Upper lobe of right lung (tissue), 1 donor: ENCODE data around the gene BMF. TPM values are rescaled to one million over a fixed set of nuclear protein-coding genes. Genes with fewer than 3 reads are reported as not detected.
"Not testable (repeated sequence)": the region's sequence is repeated elsewhere in the genome, so short reads cannot be mapped to it uniquely, and the experiment has no call there.

ENCODE experiments used
- ATAC-seq: fragments of 200-7000 bp; cut with Tn5 transposase; one replicate; pipeline ENCODE4 v1.9.1; 2020; ENCODE audit warnings: mild to moderate bottlenecking, moderate library complexity
- DNase-seq: peaks from one replicate; pipeline ENCODE4 v3.0.0-alpha.2; 2020
- H3K27ac ChIP-seq: fragments of 200-600 bp; one replicate; pipeline ENCODE4 v1.8.0; 2022
- H3K27me3 ChIP-seq: fragments of 200-600 bp; one replicate; pipeline ENCODE4 v1.8.0; 2022; ENCODE audit warnings: mild to moderate bottlenecking
- H3K36me3 ChIP-seq: fragments of 200-600 bp; one replicate; pipeline ENCODE4 v1.8.0; 2022
- H3K4me1 ChIP-seq: fragments of 200-600 bp; one replicate; pipeline ENCODE4 v1.8.0; 2022
- H3K4me3 ChIP-seq: fragments of 200-600 bp; one replicate; pipeline ENCODE4 v1.8.0; 2022; ENCODE audit warnings: mild to moderate bottlenecking
- H3K9me3 ChIP-seq: fragments of 200-600 bp; one replicate; pipeline ENCODE4 v1.8.0; 2022
- intact Hi-C: fragments of 100-400 bp; cut with DNase I; formaldehyde crosslinking; loops from one replicate; pipeline ENCODE4 v1.11.0; 2022
- total RNA-seq: library from RNA; stranded (reverse); fragmentation: NEBNext Ultra II Directional; extraction: Animal tissue kit (Norgen Biotek cat#: 25700); gene quantifications from one replicate; pipeline ENCODE4 v1.2.1, GENCODE V29; 2021
- TF ChIP-seq, protein P1 (sequence below): fragments of 200-600 bp; IDR thresholded peaks from one replicate; pipeline ENCODE4 v1.8.0; 2022; ENCODE audit warnings: antibody characterized with exemption
- donor health status: DM: no; HTN: yes; CAD: no; lungs with severe emphysema.

Gene BMF
- total RNA-seq, 1 donor from 2014 or later = 15.4 TPM

DNA sequence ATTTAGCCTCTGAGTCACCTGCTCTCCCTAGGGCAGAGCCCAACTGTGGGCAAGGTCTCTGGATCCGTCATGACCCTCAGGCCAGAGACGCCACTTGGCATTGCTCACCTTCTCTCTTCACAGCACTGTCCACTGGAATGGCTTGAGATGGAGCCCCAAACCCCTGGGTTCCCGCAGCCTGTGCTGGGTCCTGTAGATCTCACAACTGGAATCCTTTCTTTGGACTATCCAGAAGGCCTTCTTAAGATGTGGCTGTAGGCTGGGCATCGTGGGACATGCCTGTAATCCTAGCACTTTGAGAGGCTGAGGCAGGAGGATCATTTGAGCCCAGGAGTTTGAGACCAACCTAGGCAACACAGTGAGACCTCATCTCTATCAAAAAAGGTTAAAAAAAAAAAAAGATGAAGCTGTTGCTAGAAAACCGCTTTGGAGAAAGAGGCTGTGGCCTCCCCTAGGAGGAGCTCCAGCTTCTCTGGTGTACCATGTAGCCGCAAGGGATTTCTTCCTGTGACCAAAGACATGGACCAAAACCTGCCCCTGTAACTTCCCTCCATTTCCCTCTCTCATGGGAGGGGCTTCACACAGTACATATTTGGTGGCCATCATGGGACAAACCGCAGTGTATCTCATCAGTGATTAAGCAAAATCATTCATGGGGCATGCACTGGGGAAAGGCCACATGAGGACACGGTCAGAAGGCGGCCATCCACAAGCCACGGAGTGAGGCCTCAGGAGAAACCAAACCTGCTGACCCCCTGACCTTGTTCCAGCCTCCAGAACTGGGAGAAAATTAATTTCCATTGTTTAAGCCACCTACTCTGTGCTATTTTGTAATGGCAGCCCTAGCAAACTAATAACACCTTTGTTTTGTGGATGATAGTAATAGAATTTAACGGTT is 28.9 kb upstream of the BMF start:
- Histone ChIP-seq H3K27ac (no peak overlapping the region), H3K27me3 (no peaks in the 10 kb centered on the region), H3K4me1 (no peaks in the 10 kb centered on the region), H3K36me3 (no peaks in the 10 kb centered on the region), H3K4me3 (no peak overlapping the region), H3K9me3 (no peaks in the 10 kb centered on the region)
- intact Hi-C loops = no loop called here
- no peak for ATAC-seq
- TF ChIP-seq, protein P1, sequence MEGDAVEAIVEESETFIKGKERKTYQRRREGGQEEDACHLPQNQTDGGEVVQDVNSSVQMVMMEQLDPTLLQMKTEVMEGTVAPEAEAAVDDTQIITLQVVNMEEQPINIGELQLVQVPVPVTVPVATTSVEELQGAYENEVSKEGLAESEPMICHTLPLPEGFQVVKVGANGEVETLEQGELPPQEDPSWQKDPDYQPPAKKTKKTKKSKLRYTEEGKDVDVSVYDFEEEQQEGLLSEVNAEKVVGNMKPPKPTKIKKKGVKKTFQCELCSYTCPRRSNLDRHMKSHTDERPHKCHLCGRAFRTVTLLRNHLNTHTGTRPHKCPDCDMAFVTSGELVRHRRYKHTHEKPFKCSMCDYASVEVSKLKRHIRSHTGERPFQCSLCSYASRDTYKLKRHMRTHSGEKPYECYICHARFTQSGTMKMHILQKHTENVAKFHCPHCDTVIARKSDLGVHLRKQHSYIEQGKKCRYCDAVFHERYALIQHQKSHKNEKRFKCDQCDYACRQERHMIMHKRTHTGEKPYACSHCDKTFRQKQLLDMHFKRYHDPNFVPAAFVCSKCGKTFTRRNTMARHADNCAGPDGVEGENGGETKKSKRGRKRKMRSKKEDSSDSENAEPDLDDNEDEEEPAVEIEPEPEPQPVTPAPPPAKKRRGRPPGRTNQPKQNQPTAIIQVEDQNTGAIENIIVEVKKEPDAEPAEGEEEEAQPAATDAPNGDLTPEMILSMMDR = no peak
- no peak for DNase-seq

DNA sequence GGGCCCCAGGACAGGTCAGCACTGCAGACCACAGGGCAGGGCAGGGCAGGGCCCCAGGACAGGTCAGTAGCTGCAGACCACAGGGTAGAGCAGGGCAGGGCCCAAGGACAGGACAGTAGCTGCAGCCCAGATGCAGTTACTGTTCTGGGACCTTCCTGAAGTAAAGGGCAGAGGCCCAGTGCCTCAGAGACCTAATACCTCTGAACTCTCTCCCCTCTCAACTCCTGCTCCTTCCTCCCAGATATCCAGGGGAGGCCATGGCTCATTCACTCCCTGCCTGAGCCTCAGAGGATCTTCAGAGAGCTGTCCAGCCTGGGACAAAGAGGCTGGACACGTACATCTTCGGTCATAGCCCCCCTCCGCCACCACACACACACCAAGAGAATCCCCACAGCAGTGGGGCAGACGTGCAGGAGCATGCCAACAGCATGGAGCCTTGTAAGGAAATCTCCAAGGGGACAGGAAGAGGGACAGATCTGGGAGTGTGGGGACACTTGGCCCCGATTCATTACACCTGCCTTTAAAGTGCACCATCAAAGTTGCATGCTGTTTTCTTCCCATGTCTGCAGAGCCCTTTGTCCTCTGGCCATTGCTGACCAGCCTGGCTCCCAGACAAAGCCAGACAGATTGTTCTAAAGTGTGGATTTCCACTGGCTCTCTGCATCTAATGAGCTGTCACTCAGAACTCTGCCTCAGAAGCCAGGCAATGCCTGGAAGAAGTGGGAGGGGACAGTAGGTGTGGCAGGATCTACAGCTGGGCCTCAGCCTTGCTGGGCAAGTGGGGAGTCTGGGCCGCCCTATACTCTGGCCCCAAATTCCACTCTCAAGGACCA is 28.0 kb upstream of the BMF start:
- Histone ChIP-seq H3K4me1 (no peaks in the 10 kb centered on the region), H3K9me3 (no peaks in the 10 kb centered on the region), H3K4me3 (no peak overlapping the region), H3K27me3 (no peaks in the 10 kb centered on the region), H3K27ac (no peak overlapping the region), H3K36me3 (no peaks in the 10 kb centered on the region)
- TF ChIP-seq, protein P1 = no peak
- ATAC-seq = no peak
- intact Hi-C loops = no loop called here
- no peak for DNase-seq

DNA sequence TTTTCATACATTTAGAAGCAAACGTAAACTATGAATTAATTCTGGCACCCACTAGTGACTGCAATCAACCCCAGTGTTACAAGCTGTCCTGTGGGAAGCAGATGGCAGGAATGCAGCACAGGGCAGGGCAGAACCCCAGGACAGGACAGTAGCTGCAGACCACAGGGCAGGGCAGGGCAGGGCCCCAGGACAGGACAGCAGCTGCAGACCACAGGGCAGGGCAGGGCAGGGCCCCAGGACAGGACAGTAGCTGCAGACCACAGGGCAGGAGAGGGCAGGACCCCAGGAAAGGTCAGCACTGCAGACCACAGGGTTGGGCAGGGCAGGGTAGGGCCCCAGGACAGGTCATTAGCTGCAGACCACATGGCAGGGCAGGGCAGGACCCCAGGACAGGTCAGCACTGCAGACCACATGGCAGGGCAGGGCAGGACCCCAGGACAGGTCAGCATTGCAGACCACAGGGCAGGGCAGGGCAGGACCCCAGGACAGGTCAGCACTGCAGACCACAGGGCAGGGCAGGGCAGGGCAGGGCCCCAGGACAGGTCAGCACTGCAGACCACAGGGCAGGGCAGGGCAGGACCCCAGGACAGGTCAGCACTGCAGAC is 27.3 kb upstream of the BMF start:
- H3K27ac ChIP-seq, H3K4me1 ChIP-seq, H3K27me3 ChIP-seq, H3K9me3 ChIP-seq, DNase-seq, H3K4me3 ChIP-seq, intact Hi-C loops, H3K36me3 ChIP-seq, ATAC-seq: not testable (repeated sequence)

DNA sequence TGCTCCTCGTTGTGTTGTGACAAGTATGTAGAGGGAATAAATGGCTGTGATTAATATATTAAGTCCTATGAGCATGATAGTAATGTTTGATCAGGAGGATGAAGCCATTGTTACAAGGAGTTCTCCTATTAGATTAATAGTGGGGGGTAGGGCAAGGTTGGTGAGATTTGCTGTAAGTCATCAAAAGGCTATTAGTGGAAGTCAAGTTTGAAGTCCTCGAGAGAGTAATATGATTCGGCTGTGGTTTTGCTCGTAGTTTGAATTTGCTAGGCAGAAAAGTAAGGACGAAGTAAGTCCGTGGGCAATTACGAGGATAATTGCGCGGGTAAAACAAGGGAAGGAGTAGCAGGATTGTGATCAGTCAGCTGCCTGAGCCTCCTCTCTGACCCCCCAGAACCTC is 26.2 kb upstream of the BMF start:
- no peaks in the 10 kb centered on the region for H3K4me1 ChIP-seq
- no peak overlapping the region for H3K4me3 ChIP-seq
- TF ChIP-seq, protein P1 = no peak
- DNase-seq (no peak), ATAC-seq (no peak)
- no peaks in the 10 kb centered on the region for H3K36me3 ChIP-seq
- no peaks in the 10 kb centered on the region for H3K27me3 ChIP-seq
- intact Hi-C loops = no loop called here
- no peaks in the 10 kb centered on the region for H3K9me3 ChIP-seq
- H3K27ac ChIP-seq = no peak overlapping the region

DNA sequence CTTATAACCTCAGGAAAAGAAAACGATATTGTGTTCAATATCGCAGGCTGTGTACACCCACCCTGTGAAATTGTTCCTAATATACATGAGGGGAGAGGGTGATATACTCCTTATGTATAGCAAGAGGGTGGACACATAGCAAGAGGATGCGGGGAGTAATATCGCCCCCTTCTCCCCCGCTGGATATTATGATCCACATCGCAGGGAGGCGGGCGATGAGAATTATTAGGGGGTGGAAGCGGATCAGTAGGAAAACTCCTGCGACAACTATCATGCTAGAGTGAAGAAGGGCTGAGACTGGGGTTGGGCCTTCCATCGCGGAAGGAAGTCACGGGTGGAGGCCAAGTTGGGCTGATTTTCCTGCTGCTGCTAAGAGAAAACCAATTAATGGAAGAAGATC is 24.9 kb upstream of the BMF start:
- intact Hi-C loops = no loop called here
- Histone ChIP-seq H3K27me3 (no peaks in the 10 kb centered on the region), H3K9me3 (no peaks in the 10 kb centered on the region), H3K36me3 (no peaks in the 10 kb centered on the region), H3K27ac (no peak overlapping the region), H3K4me3 (no peak overlapping the region), H3K4me1 (no peaks in the 10 kb centered on the region)
- TF ChIP-seq, protein P1 = no peak
- no peak for DNase-seq
- no peak for ATAC-seq
